ENCODE data around the gene DDX6. TPM values are rescaled to one million over a fixed set of nuclear protein-coding genes. Genes with fewer than 3 reads are reported as not detected.

DDX6 gene
- total and polyA plus RNA-seq, 10 of the 15 experiments (the other 5 are each of a cell fraction or from before 2014, with no cell fraction given) = 6.6 to 119 (median 48.8) TPM

GRCh38 chr11:118807800-118808778 is 17.1 kb upstream of the DDX6 start:
- intact Hi-C loops (cut with micrococcal nuclease; ENCODE audit: unreplicated experiment) (no loop called here), in situ Hi-C loops (cut with MboI) (no loop called here)
- POLR2A ChIA-PET = interaction anchor here (0.5 kb wide), 1 partner anchor 9 kb away, joined by 5 read pairs; no protein-coding TSS in a partner anchor
- Histone ChIP-seq H4K20me1 (ENCODE audit: control insufficient read depth, insufficient read depth) (no peaks in the 10 kb centered on the region), H3K27me3 (replicated peaks in 1 of 2; ENCODE audit: control insufficient read depth in 2 of 2, insufficient read depth in 2 of 2, low read length in 1 of 2) (no peaks in the 10 kb centered on the region), H3K9me3 (replicated peaks; ENCODE audit: control insufficient read depth, insufficient read depth, low read length) (peaks cover 2% of the 10 kb centered on the region; the same call in 1 of the 3 replicates), H3K79me2 (ENCODE audit: control insufficient read depth, insufficient read depth, low read length) (no peaks in the 10 kb centered on the region), H3K4me3 (no peak overlapping the region), H3K27ac (ENCODE audit: control insufficient read depth, insufficient read depth) (no peak overlapping the region), H3K9ac (ENCODE audit: control insufficient read depth, insufficient read depth, low read length) (no peak overlapping the region), H2AFZ (ENCODE audit: control insufficient read depth, low read depth, low read length) (no peak overlapping the region), H3K36me3 (ENCODE audit: control insufficient read depth in 2 of 2, insufficient read depth in 2 of 2, low read length in 1 of 2) (no peaks in the 10 kb centered on the region), H3K4me1 (ENCODE audit: control insufficient read depth, insufficient read depth, low read length) (no peaks in the 10 kb centered on the region), H3K4me2 (ENCODE audit: control insufficient read depth, insufficient read depth) (no peak overlapping the region)
- ATAC-seq (no peak), DNase-seq (ENCODE audit: low read depth, low spot score) (no peak), FAIRE-seq (no peak)
- RAD21 ChIA-PET (ENCODE audit: unreplicated experiment) = no interaction called here
- CTCF ChIA-PET = no interaction called here
- TF ChIP-seq IKZF2 (IDR thresholded peaks at IDR 0.05) (no peak), SRF (IDR thresholded peaks at IDR 0.05; ENCODE audit: low read depth in 2 of 2, low read length in 2 of 2) (no peak), GATAD2B (conservative IDR thresholded peaks at IDR 0.05; ENCODE audit: low read depth) (no peak), NRF1 (conservative IDR thresholded peaks at IDR 0.05; ENCODE audit: low read depth, low read length) (no peak), BACH1 (IDR thresholded peaks at IDR 0.05; ENCODE audit: borderline replicate concordance) (no peak), ZBED1 (IDR thresholded peaks at IDR 0.05; ENCODE audit: borderline replicate concordance) (no peak), WRNIP1 (IDR thresholded peaks at IDR 0.05; ENCODE audit: borderline replicate concordance, low read depth, low read length) (no peak), KAT2A (conservative IDR thresholded peaks at IDR 0.05; ENCODE audit: control insufficient read depth, low read depth, low read length) (no peak)
- SMC1A ChIA-PET (ENCODE audit: uncharacterized antibody, unreplicated experiment) = no interaction called here
- WGBS (ENCODE audit: insufficient coverage, insufficient replicate concordance, low lambda C conversion rate, missing lambda C conversion rate) = 43% methylated on average over 3 of the region's 3 CpGs
- BruUV-seq (replicated peaks) = no TSS peak
